Mucosa of rectum (tissue), 2 donors: ENCODE results near the gene GIT2.

Experiments
- H3K27ac ChIP-seq, 2 donors: one replicate each; pipeline ENCODE4 v1.7.0; 2013; ENCODE audit warnings: inconsistent platforms in 2 of 2, low read depth in 2 of 2, low read length in 2 of 2
- H3K27me3 ChIP-seq, 2 donors: one replicate each; pipeline ENCODE4 v1.7.0; 2013; ENCODE audit warnings: low read length in 2 of 2; ENCODE audit not compliant: control insufficient read depth in 2 of 2, insufficient read depth in 2 of 2
- H3K36me3 ChIP-seq, 2 donors: one replicate each; pipeline ENCODE4 v1.7.0; 2013; ENCODE audit warnings: low read length in 2 of 2; ENCODE audit not compliant: control insufficient read depth in 2 of 2, insufficient read depth in 2 of 2
- H3K4me1 ChIP-seq, 2 donors: one replicate each; pipeline ENCODE4 v1.7.0; 2013; ENCODE audit warnings: low read length in 2 of 2, mild to moderate bottlenecking in 1 of 2; ENCODE audit not compliant: control insufficient read depth in 2 of 2, insufficient read depth in 2 of 2
- H3K4me3 ChIP-seq, 2 donors: one replicate each; pipeline ENCODE4 v1.7.0; 2013; ENCODE audit warnings: low read length in 2 of 2
- H3K9ac ChIP-seq, 2 donors: one replicate each; pipeline ENCODE4 v1.7.0; 2013; ENCODE audit warnings: low read length in 2 of 2, low read depth in 1 of 2, mild to moderate bottlenecking in 1 of 2
- H3K9me3 ChIP-seq, 2 donors: one replicate each; pipeline ENCODE4 v1.7.0; 2013; ENCODE audit warnings: low read length in 2 of 2; ENCODE audit not compliant: control insufficient read depth in 2 of 2
- donor health status: healthy.
- donor health status: Normal muscosa, but diverticular disease.

GIT2 gene

GRCh38 chr12:109926488-109927210 lies 69.5 kb downstream of the GIT2 start:
- Histone ChIP-seq H3K4me3 (no peak overlapping the region), H3K9ac (no peak overlapping the region), H3K27ac (no peak overlapping the region), H3K36me3 (peaks cover 15 to 26% of the 10 kb centered on the region in 2 donors), H3K27me3 (no peaks in the 10 kb centered on the region), H3K9me3 (no peaks in the 10 kb centered on the region), H3K4me1 (peaks cover 0 to 4% of the 10 kb centered on the region in 2 donors)

- Histone ChIP-seq H3K9me3 (no peaks in the 10 kb centered on the region), H3K27me3 (no peaks in the 10 kb centered on the region), H3K4me1 (peaks cover 0 to 4% of the 10 kb centered on the region in 2 donors), H3K36me3 (peaks cover 10 to 21% of the 10 kb centered on the region in 2 donors), H3K4me3 (no peak overlapping the region), H3K9ac (no peak overlapping the region), H3K27ac (no peak overlapping the region)
These were observed 70.2 kb downstream of the GIT2 start for GRCh38 chr12:109926016-109926415.

DNA sequence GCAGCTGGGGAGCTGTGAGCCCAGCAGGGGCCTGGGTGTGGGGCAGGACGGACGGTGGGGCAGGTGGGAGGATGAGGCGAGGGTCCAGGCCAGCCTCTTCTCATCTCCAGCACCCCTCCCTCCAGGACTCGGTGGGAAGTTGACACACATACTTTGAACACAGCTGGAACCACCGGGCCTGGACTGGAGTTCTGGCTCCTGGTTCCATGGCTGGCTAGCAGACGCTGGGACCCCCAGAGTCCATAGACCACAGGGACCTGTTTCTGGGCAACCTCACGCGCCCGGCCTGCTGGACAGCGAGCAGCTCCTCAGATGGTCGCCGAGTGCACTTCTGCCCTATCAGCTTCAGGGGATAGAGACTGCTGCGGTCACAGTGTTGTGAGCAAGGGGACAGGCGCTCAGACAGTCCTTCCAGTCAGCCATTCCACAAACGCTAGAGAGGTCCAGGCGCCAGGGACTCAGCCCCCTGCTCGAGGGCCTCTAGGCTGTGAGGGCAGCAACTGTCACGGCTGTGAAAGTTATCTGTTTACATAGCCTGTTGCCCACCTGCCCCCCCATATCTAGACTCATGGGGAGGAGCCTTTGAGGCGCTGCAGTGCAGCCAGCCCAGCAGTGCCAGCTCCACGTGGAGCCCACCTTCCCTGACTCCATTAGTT lies 70.9 kb downstream of the GIT2 start:
- no peak overlapping the region for H3K4me3 ChIP-seq
- H3K27me3 ChIP-seq = no peaks in the 10 kb centered on the region
- no peak overlapping the region for H3K27ac ChIP-seq
- peaks cover 5 to 21% of the 10 kb centered on the region in 2 donors for H3K36me3 ChIP-seq
- H3K4me1 ChIP-seq = peaks cover 0 to 4% of the 10 kb centered on the region in 2 donors
- H3K9ac ChIP-seq = no peak overlapping the region
- H3K9me3 ChIP-seq = no peaks in the 10 kb centered on the region

DNA sequence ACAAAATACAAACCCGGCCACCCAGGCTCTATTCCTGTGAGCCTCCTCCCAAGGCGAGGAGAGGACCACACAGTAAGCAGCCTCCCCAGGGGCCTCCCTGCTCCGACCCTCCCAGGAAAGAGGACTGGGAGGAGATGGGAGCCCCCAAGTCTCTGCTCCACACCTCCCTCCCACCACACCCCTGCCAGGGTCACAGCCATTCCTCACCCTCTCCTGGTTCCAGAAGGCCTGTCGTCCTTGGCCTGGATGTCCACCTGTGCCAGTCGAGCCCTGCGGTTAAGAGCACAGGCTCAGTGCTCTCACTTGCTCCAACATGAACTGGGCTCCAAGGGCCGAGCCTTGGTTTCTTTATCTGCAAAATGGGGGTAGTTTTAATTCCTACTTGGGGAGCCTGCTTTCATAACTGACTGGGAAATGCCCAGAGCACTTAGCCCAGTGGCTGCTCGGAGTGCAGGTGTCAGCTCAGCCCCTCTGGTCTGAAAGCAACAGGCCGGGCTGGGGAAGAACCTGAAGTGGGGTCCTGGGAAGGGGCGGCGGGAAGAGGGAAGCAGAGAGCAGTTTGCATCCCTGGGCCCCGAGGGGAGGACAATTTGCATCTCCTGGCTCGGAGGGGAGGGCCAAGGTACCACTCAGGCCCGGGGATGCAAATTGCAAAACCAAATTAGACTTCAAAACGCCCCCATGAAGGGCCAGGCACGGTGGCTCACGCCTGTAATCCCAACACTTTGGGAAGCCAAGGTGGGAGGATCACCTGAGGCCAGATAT lies 72.5 kb downstream of the GIT2 start:
- Histone ChIP-seq H3K27ac (no peak overlapping the region), H3K27me3 (no peaks in the 10 kb centered on the region), H3K36me3 (peaks cover 7 to 26% of the 10 kb centered on the region in 2 donors), H3K4me1 (no peaks in the 10 kb centered on the region), H3K4me3 (no peak overlapping the region), H3K9ac (no peak overlapping the region), H3K9me3 (no peaks in the 10 kb centered on the region)

DNA sequence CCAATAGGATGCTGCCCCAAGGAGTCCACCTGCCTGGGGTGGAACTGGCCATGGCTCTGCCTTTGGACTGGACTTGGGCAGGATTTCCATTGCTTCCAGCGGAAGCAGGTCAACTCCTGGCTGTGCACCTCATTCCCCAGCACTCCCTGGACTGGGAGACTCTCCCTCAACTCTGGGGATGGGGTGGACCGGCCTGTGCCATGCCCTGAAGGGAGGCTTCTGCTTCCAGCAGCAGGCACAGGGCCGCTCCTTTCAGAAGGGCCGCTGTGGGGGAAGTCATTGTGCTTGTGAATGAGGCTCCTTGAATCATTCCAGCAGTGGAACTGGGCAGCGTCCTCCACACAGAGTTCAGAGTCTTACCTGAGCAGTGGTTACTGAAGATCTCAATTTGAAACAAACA lies 73.1 kb downstream of the GIT2 start:
- Histone ChIP-seq H3K27me3 (no peaks in the 10 kb centered on the region), H3K4me1 (no peaks in the 10 kb centered on the region), H3K36me3 (peaks cover 7 to 24% of the 10 kb centered on the region in 2 donors), H3K27ac (no peak overlapping the region), H3K4me3 (no peak overlapping the region), H3K9ac (no peak overlapping the region), H3K9me3 (no peaks in the 10 kb centered on the region)

DNA sequence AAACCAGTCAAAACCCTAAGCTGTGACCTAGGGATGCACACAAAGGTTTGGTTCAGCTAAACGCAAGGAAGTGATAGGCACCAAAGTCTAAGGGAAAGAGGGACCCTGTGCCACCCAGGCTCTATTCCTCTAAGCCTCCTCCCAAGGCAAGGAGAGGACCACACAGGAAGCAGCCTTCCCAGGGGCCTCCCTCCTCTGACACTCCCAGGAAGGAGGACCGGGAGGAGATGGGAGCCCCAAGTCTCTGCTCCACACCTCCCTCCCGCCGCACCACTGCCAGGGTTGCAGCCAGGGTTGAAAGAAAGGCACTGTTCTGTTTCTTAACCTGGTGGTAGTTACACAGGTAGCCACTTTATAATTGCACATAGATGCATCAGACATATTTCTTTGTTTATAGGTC lies 74.2 kb downstream of the GIT2 start:
- no peaks in the 10 kb centered on the region for H3K27me3 ChIP-seq
- H3K27ac ChIP-seq = no peak overlapping the region
- H3K36me3 ChIP-seq = peaks cover 18 to 33% of the 10 kb centered on the region in 2 donors
- no peak overlapping the region for H3K4me3 ChIP-seq
- H3K9ac ChIP-seq = no peak overlapping the region
- no peaks in the 10 kb centered on the region for H3K9me3 ChIP-seq
- no peaks in the 10 kb centered on the region for H3K4me1 ChIP-seq

GRCh38 chr12:109920261-109920780 lies 75.8 kb downstream of the GIT2 start:
- Histone ChIP-seq H3K4me3 (no peak overlapping the region), H3K9me3 (no peaks in the 10 kb centered on the region), H3K27me3 (no peaks in the 10 kb centered on the region), H3K4me1 (no peaks in the 10 kb centered on the region), H3K36me3 (peaks cover 32 to 45% of the 10 kb centered on the region in 2 donors), H3K9ac (no peak overlapping the region), H3K27ac (no peak overlapping the region)

- no peak overlapping the region for H3K9ac ChIP-seq
- no peaks in the 10 kb centered on the region for H3K9me3 ChIP-seq
- no peaks in the 10 kb centered on the region for H3K27me3 ChIP-seq
- peaks cover 40 to 54% of the 10 kb centered on the region in 2 donors for H3K36me3 ChIP-seq
- no peak overlapping the region for H3K27ac ChIP-seq
- H3K4me3 ChIP-seq = no peak overlapping the region
- H3K4me1 ChIP-seq = no peaks in the 10 kb centered on the region
These were observed 76.7 kb downstream of the GIT2 start for GRCh38 chr12:109919456-109919855.

GRCh38 chr12:109916045-109916444 lies 80.1 kb downstream of the GIT2 start:
- no peak overlapping the region for H3K9ac ChIP-seq
- no peaks in the 10 kb centered on the region for H3K27me3 ChIP-seq
- H3K4me1 ChIP-seq = no peaks in the 10 kb centered on the region
- no peak overlapping the region for H3K27ac ChIP-seq
- H3K36me3 ChIP-seq = peaks cover 49 to 76% of the 10 kb centered on the region in 2 donors
- no peaks in the 10 kb centered on the region for H3K9me3 ChIP-seq
- H3K4me3 ChIP-seq = no peak overlapping the region
